A549 treated with Hydrocortisone at 1 μM for 4 hours (cell line): ENCODE measurements around the gene CAVIN1. TPM values are rescaled to one million over a fixed set of nuclear protein-coding genes. Genes with fewer than 3 reads are reported as not detected.

ENCODE experiments used
- total RNA-seq: library from RNA; stranded (reverse); fragments of 200-300 nt; extraction: Qiagen RNA extraction; gene quantifications from 5 replicates; pipeline ENCODE4 v1.2.3, GENCODE V29; 2022

Gene CAVIN1
- 396 to 431 TPM (median 412 TPM) in 5 replicates for total RNA-seq

GRCh38 chr17:42422958-42423712 lies at the start of gene CAVIN1:
CAVIN1 (minus strand) TSS chr17:42423256; CDS start chr17:42423097, 159 bp downstream.

GRCh38 chr17:42458497-42459255 lies 35.6 kb upstream of the CAVIN1 start, which contains the start of gene ATP6V0A1:
ATP6V0A1 (plus strand) TSS chr17:42458878; CDS start chr17:42460895, 2,017 bp downstream.

GRCh38 chr17:42388381-42389134 lies 34.5 kb downstream of the CAVIN1 start, which contains the start of gene STAT3:
STAT3 (minus strand) TSS chr17:42388442; CDS start chr17:42348516, 39,926 bp downstream.

Other genes starting within 250 kb of the CAVIN1 start
- gene KCNH4, start 242.1 kb downstream of the CAVIN1 start, total RNA-seq: 0.20 to 0.36 TPM (median 0.35 TPM) in 5 replicates
- gene HCRT, start 237.8 kb downstream of the CAVIN1 start, total RNA-seq: 0.21 to 0.50 TPM in 2 of 5 replicates, not detected in the others
- gene GHDC, start 228.8 kb downstream of the CAVIN1 start, total RNA-seq: 18.0 to 20.3 TPM (median 19.5 TPM) in 5 replicates
- 22.8 to 30.4 TPM (median 28.5 TPM) in 5 replicates for gene STAT5B, start 146.9 kb downstream of the CAVIN1 start, total RNA-seq
- gene STAT5A, start 134.8 kb downstream of the CAVIN1 start, total RNA-seq: 5.7 to 7.7 TPM (median 6.3 TPM) in 5 replicates
- 68.1 to 79.3 TPM (median 71.3 TPM) in 5 replicates for gene STAT3, start 34.8 kb downstream of the CAVIN1 start, total RNA-seq
- 33.7 to 43.0 TPM (median 36.3 TPM) in 5 replicates for gene ATP6V0A1, start 35.6 kb upstream of the CAVIN1 start, total RNA-seq
- 35.1 to 46.5 TPM (median 44.1 TPM) in 5 replicates for gene NAGLU, start 113.0 kb upstream of the CAVIN1 start, total RNA-seq
- 0.51 to 1.6 TPM (median 1.3 TPM) in 5 replicates for gene HSD17B1, start 129.7 kb upstream of the CAVIN1 start, total RNA-seq
- 112 to 132 TPM (median 119 TPM) in 5 replicates for gene COASY, start 138.9 kb upstream of the CAVIN1 start, total RNA-seq
- gene MLX, start 143.8 kb upstream of the CAVIN1 start, total RNA-seq: 62.1 to 64.0 TPM (median 63.3 TPM) in 5 replicates
- 30.1 to 35.0 TPM (median 31.2 TPM) in 5 replicates for gene PSMC3IP, start 154.5 kb upstream of the CAVIN1 start, total RNA-seq
- gene RETREG3, start 186.1 kb upstream of the CAVIN1 start, total RNA-seq: 23.7 to 35.2 TPM (median 27.9 TPM) in 5 replicates
- gene TUBG1, start 186.4 kb upstream of the CAVIN1 start, total RNA-seq: 133 to 144 TPM (median 140 TPM) in 5 replicates
- gene TUBG2, start 236.0 kb upstream of the CAVIN1 start, total RNA-seq: 17.1 to 23.8 TPM (median 20.7 TPM) in 5 replicates